GM23338 (cell line): ENCODE data around the gene SLX4IP. TPM values are rescaled to one million over a fixed set of nuclear protein-coding genes. Genes with fewer than 3 reads are reported as not detected.

Source experiments
- ATAC-seq: fragments of 200-7000 bp; cut with Tn5 transposase; 3 replicates; pipeline ENCODE4 v1.9.1; 2020
- DNase-seq: peaks from one replicate; pipeline ENCODE4 v3.0.0-alpha.2; 2015; ENCODE audit warnings: low spot score
- H2AFZ ChIP-seq: fragments of 200-600 bp; sonication (generic); 2 replicates; pipeline ENCODE4 v1.8.0; 2016; ENCODE audit warnings: antibody characterized with exemption, mild to moderate bottlenecking, moderate library complexity
- H3F3A ChIP-seq: fragments of 200-600 bp; sonication (generic); replicated peaks from 2 replicates; pipeline ENCODE4 v1.8.0; 2017; ENCODE audit warnings: antibody characterized with exemption, mixed run types, low read depth
- H3K27ac ChIP-seq: fragments of 200-600 bp; sonication (generic); 2 replicates; pipeline ENCODE4 v1.6.1; 2016; ENCODE audit warnings: low read depth
- H3K27me3 ChIP-seq: fragments of 200-600 bp; sonication (generic); 2 replicates; pipeline ENCODE4 v1.8.0; 2016; ENCODE audit warnings: mild to moderate bottlenecking, mixed run types, moderate library complexity; ENCODE audit not compliant: insufficient read depth
- H3K36me3 ChIP-seq: fragments of 200-600 bp; sonication (generic); 2 replicates; pipeline ENCODE4 v1.8.0; 2016; ENCODE audit warnings: mild to moderate bottlenecking; ENCODE audit not compliant: insufficient read depth
- H3K4me1 ChIP-seq: fragments of 200-600 bp; sonication (generic); 2 replicates; pipeline ENCODE4 v1.8.0; 2016; ENCODE audit warnings: mild to moderate bottlenecking, moderate library complexity; ENCODE audit not compliant: insufficient read depth
- H3K4me2 ChIP-seq: fragments of 200-600 bp; sonication (generic); 2 replicates; pipeline ENCODE4 v1.7.1; 2017; ENCODE audit warnings: mixed run types
- H3K4me3 ChIP-seq: fragments of 200-600 bp; sonication (generic); 2 replicates; pipeline ENCODE4 v1.6.1; 2016; ENCODE audit warnings: mixed run types
- H3K79me2 ChIP-seq: fragments of 200-600 bp; sonication (generic); replicated peaks from 2 replicates; pipeline ENCODE4 v1.8.0; 2017; ENCODE audit warnings: mild to moderate bottlenecking; ENCODE audit not compliant: insufficient read depth
- H3K9me2 ChIP-seq: fragments of 200-600 bp; sonication (generic); 2 replicates; pipeline ENCODE4 v1.8.0; 2017; ENCODE audit not compliant: insufficient read depth
- H4K20me1 ChIP-seq: fragments of 200-600 bp; sonication (generic); replicated peaks from 2 replicates; pipeline ENCODE4 v1.8.0; 2017; ENCODE audit warnings: mild to moderate bottlenecking; ENCODE audit not compliant: insufficient read depth
- H3K27ac Mint-ChIP-seq: 2 replicates; pipeline ENCODE4 v1.8.0; 2020; ENCODE audit warnings: inconsistent platforms, mild to moderate bottlenecking, moderate library complexity, mixed read lengths
- H3K27me3 Mint-ChIP-seq: 3 replicates; pipeline ENCODE4 v1.8.0; 2022; ENCODE audit warnings: low read depth, mild to moderate bottlenecking, moderate library complexity, mixed read lengths, inconsistent platforms; ENCODE audit not compliant: insufficient read depth, poor library complexity
- H3K36me3 Mint-ChIP-seq: 3 replicates; pipeline ENCODE4 v1.8.0; 2021; ENCODE audit warnings: low read depth, mild to moderate bottlenecking, inconsistent platforms, moderate library complexity, mixed read lengths
- H3K4me1 Mint-ChIP-seq: 3 replicates; pipeline ENCODE4 v1.8.0; 2020; ENCODE audit warnings: mild to moderate bottlenecking, inconsistent platforms, mixed read lengths
- H3K4me3 Mint-ChIP-seq: 3 replicates; pipeline ENCODE4 v1.8.0; 2021; ENCODE audit warnings: moderate library complexity, mild to moderate bottlenecking, inconsistent platforms, mixed read lengths
- H3K9me3 Mint-ChIP-seq: 3 replicates; pipeline ENCODE4 v1.8.0; 2020; ENCODE audit warnings: moderate library complexity, mild to moderate bottlenecking, inconsistent platforms, mixed read lengths
- CREB1 ChIP-seq: fragments of 250-450 bp; sonication (Bioruptor Pico); IDR thresholded peaks from 2 replicates; pipeline ENCODE4 v1.5.0; 2020; ENCODE audit warnings: low read depth, mild to moderate bottlenecking, moderate library complexity
- EZH2 ChIP-seq: fragments of 200-600 bp; sonication (generic); IDR thresholded peaks from one replicate; pipeline ENCODE4 v1.8.0; 2017; ENCODE audit warnings: antibody characterized with exemption, mild to moderate bottlenecking, low read depth; ENCODE audit not compliant: unreplicated experiment
- EZH2phosphoT487 ChIP-seq: fragments of 200-600 bp; sonication (generic); IDR thresholded peaks from one replicate; pipeline ENCODE4 v1.8.1; 2018; ENCODE audit warnings: antibody characterized with exemption; ENCODE audit not compliant: unreplicated experiment
- JUNB ChIP-seq: IDR thresholded peaks from one replicate; pipeline ENCODE4 v1.6.1; 2016; ENCODE audit warnings: antibody characterized with exemption; ENCODE audit not compliant: unreplicated experiment
- NANOG ChIP-seq: IDR thresholded peaks from 2 replicates; pipeline ENCODE4 v1.6.1; 2016; ENCODE audit warnings: antibody characterized with exemption, borderline replicate concordance
- POLR2AphosphoS5 ChIP-seq: IDR thresholded peaks from 2 replicates; pipeline ENCODE4 v1.6.1; 2016; ENCODE audit warnings: antibody characterized with exemption, low read depth
- REST ChIP-seq: IDR thresholded peaks from one replicate; pipeline ENCODE4 v1.6.1; 2018; ENCODE audit warnings: antibody characterized with exemption; ENCODE audit not compliant: unreplicated experiment
- STAT1 ChIP-seq: IDR thresholded peaks from one replicate; pipeline ENCODE4 v1.6.1; 2016; ENCODE audit warnings: antibody characterized with exemption; ENCODE audit not compliant: unreplicated experiment
- ZNF114 ChIP-seq: fragments of 250-450 bp; sonication (Bioruptor Pico); IDR thresholded peaks from 2 replicates; pipeline ENCODE4 v1.5.0; 2020; ENCODE audit warnings: mild to moderate bottlenecking, moderate library complexity
- ZNF331 ChIP-seq: fragments of 250-450 bp; sonication (Bioruptor Pico); IDR thresholded peaks from 2 replicates; pipeline ENCODE4 v1.5.0; 2020; ENCODE audit warnings: low read depth, mild to moderate bottlenecking, moderate library complexity
- polyA plus RNA-seq: library from polyadenylated mRNA; unstranded; fragments of >200 nt; fragmentation: Nextera tagmentation; extraction: Ambion mirVana; gene quantifications from 2 replicates; pipeline ENCODE4 v1.2.1, GENCODE V29; 2016
- total RNA-seq: library from RNA; depleted of rRNA; stranded (reverse); fragments of >200 nt; shearing (Covaris generic); gene quantifications from 2 replicates; pipeline ENCODE4 v1.2.3, GENCODE V29; 2014
- TF ChIP-seq, protein P1 (sequence below): IDR thresholded peaks from 2 replicates; pipeline ENCODE4 v1.6.1; 2016; ENCODE audit warnings: antibody characterized with exemption
- TF ChIP-seq, protein P2 (sequence below), 2 experiments: fragments of 200-600 bp in 1 of 2; sonication (generic) in 1 of 2; conservative IDR thresholded peaks; 2 replicates each; pipeline versions ENCODE4 v1.5.1 to v1.6.1; 2016 to 2017; ENCODE audit warnings: antibody characterized with exemption in 2 of 2, low read depth in 2 of 2, mild to moderate bottlenecking in 2 of 2, moderate library complexity in 1 of 2
- TF ChIP-seq, protein P3 (sequence below): fragments of 250-450 bp; sonication (Bioruptor Pico); IDR thresholded peaks from 2 replicates; pipeline ENCODE4 v1.5.0; 2020; ENCODE audit warnings: mild to moderate bottlenecking, moderate library complexity

Gene SLX4IP
- total and polyA plus RNA-seq, 2 experiments from 2014 or later: 9.1 to 9.8 TPM

GRCh38 chr20:10505827-10506226 lies 70.7 kb downstream of the SLX4IP start:
- H3K27ac Mint-ChIP-seq: no peak overlapping the region; the same call in 1 of the 2 replicates
- no peaks in the 10 kb centered on the region for H3K27me3 ChIP-seq
- no peak overlapping the region for H3K4me3 ChIP-seq
- H3K27ac ChIP-seq: no peak overlapping the region
- H3K4me3 Mint-ChIP-seq: no peak overlapping the region
- no peaks in the 10 kb centered on the region for H3K27me3 Mint-ChIP-seq
- H3K9me3 Mint-ChIP-seq: no peaks in the 10 kb centered on the region
- ATAC-seq: no peak
- DNase-seq: no peak
- no peaks in the 10 kb centered on the region for H3F3A ChIP-seq
- no peaks in the 10 kb centered on the region for H3K36me3 Mint-ChIP-seq
- H3K36me3 ChIP-seq: no peaks in the 10 kb centered on the region
- peaks cover 18% of the 10 kb centered on the region for H3K4me1 ChIP-seq
- peaks cover 49% of the 10 kb centered on the region for H3K4me1 Mint-ChIP-seq
- H4K20me1 ChIP-seq: no peaks in the 10 kb centered on the region
- peaks cover 2% of the 10 kb centered on the region; the same call in 1 of the 2 replicates for H3K9me2 ChIP-seq
- no peak overlapping the region for H3K4me2 ChIP-seq
- no peak for TF ChIP-seq JUNB
- TF ChIP-seq, protein P1, sequence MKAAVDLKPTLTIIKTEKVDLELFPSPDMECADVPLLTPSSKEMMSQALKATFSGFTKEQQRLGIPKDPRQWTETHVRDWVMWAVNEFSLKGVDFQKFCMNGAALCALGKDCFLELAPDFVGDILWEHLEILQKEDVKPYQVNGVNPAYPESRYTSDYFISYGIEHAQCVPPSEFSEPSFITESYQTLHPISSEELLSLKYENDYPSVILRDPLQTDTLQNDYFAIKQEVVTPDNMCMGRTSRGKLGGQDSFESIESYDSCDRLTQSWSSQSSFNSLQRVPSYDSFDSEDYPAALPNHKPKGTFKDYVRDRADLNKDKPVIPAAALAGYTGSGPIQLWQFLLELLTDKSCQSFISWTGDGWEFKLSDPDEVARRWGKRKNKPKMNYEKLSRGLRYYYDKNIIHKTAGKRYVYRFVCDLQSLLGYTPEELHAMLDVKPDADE: no peak
- no peak for TF ChIP-seq EZH2
- no peak for TF ChIP-seq REST
- TF ChIP-seq ZNF331 (CRISPR knock-in tag): no peak
- TF ChIP-seq NANOG: no peak
- no peak for TF ChIP-seq ZNF114
- TF ChIP-seq, protein P2, sequence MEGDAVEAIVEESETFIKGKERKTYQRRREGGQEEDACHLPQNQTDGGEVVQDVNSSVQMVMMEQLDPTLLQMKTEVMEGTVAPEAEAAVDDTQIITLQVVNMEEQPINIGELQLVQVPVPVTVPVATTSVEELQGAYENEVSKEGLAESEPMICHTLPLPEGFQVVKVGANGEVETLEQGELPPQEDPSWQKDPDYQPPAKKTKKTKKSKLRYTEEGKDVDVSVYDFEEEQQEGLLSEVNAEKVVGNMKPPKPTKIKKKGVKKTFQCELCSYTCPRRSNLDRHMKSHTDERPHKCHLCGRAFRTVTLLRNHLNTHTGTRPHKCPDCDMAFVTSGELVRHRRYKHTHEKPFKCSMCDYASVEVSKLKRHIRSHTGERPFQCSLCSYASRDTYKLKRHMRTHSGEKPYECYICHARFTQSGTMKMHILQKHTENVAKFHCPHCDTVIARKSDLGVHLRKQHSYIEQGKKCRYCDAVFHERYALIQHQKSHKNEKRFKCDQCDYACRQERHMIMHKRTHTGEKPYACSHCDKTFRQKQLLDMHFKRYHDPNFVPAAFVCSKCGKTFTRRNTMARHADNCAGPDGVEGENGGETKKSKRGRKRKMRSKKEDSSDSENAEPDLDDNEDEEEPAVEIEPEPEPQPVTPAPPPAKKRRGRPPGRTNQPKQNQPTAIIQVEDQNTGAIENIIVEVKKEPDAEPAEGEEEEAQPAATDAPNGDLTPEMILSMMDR (conservative IDR thresholded peaks at IDR 0.05; ENCODE audit: low read depth in 2 of 2): no peak
- no peak for TF ChIP-seq POLR2AphosphoS5
- no peak for TF ChIP-seq STAT1
- no peak for TF ChIP-seq CREB1 (CRISPR knock-in tag)
- TF ChIP-seq, protein P3, sequence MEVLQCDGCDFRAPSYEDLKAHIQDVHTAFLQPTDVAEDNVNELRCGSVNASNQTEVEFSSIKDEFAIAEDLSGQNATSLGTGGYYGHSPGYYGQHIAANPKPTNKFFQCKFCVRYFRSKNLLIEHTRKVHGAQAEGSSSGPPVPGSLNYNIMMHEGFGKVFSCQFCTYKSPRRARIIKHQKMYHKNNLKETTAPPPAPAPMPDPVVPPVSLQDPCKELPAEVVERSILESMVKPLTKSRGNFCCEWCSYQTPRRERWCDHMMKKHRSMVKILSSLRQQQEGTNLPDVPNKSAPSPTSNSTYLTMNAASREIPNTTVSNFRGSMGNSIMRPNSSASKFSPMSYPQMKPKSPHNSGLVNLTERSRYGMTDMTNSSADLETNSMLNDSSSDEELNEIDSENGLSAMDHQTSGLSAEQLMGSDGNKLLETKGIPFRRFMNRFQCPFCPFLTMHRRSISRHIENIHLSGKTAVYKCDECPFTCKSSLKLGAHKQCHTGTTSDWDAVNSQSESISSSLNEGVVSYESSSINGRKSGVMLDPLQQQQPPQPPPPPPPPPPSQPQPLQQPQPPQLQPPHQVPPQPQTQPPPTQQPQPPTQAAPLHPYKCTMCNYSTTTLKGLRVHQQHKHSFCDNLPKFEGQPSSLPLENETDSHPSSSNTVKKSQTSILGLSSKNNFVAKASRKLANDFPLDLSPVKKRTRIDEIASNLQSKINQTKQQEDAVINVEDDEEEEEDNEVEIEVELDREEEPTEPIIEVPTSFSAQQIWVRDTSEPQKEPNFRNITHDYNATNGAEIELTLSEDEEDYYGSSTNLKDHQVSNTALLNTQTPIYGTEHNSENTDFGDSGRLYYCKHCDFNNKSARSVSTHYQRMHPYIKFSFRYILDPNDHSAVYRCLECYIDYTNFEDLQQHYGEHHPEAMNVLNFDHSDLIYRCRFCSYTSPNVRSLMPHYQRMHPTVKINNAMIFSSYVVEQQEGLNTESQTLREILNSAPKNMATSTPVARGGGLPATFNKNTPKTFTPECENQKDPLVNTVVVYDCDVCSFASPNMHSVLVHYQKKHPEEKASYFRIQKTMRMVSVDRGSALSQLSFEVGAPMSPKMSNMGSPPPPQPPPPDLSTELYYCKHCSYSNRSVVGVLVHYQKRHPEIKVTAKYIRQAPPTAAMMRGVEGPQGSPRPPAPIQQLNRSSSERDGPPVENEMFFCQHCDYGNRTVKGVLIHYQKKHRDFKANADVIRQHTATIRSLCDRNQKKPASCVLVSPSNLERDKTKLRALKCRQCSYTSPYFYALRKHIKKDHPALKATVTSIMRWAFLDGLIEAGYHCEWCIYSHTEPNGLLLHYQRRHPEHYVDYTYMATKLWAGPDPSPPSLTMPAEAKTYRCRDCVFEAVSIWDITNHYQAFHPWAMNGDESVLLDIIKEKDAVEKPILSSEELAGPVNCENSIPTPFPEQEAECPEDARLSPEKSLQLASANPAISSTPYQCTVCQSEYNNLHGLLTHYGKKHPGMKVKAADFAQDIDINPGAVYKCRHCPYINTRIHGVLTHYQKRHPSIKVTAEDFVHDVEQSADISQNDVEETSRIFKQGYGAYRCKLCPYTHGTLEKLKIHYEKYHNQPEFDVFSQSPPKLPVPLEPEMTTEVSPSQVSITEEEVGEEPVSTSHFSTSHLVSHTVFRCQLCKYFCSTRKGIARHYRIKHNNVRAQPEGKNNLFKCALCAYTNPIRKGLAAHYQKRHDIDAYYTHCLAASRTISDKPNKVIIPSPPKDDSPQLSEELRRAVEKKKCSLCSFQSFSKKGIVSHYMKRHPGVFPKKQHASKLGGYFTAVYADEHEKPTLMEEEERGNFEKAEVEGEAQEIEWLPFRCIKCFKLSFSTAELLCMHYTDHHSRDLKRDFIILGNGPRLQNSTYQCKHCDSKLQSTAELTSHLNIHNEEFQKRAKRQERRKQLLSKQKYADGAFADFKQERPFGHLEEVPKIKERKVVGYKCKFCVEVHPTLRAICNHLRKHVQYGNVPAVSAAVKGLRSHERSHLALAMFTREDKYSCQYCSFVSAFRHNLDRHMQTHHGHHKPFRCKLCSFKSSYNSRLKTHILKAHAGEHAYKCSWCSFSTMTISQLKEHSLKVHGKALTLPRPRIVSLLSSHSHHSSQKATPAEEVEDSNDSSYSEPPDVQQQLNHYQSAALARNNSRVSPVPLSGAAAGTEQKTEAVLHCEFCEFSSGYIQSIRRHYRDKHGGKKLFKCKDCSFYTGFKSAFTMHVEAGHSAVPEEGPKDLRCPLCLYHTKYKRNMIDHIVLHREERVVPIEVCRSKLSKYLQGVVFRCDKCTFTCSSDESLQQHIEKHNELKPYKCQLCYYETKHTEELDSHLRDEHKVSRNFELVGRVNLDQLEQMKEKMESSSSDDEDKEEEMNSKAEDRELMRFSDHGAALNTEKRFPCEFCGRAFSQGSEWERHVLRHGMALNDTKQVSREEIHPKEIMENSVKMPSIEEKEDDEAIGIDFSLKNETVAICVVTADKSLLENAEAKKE (CRISPR knock-in tag): no peak
- TF ChIP-seq EZH2phosphoT487: no peak
- H2AFZ ChIP-seq: no peak overlapping the region
- peaks cover 29% of the 10 kb centered on the region for H3K79me2 ChIP-seq
